Liver (tissue), 9 donors: ENCODE results near the gene ANKRD44. TPM values are rescaled to one million over a fixed set of nuclear protein-coding genes. Genes with fewer than 3 reads are reported as not detected.

Experiments
- DNase-seq: peaks from one replicate; pipeline ENCODE4 v3.0.0-alpha.2; 2017; ENCODE audit warnings: low spot score
- H3K27ac ChIP-seq, 2 donors: one replicate each; pipeline ENCODE4 v1.7.0; 2013; ENCODE audit warnings: inconsistent platforms in 2 of 2, low read length in 2 of 2, control low read depth in 1 of 2, low read depth in 1 of 2, mild to moderate bottlenecking in 1 of 2
- H3K27me3 ChIP-seq, 4 donors: one replicate each; pipeline versions ENCODE4 v1.6.1 to v1.7.0; 2013; ENCODE audit warnings: low read length in 3 of 4, inconsistent platforms in 1 of 4, mild to moderate bottlenecking in 1 of 4, moderate library complexity in 1 of 4; ENCODE audit not compliant: control insufficient read depth in 4 of 4, insufficient read depth in 4 of 4
- H3K36me3 ChIP-seq, 4 donors: one replicate each; pipeline versions ENCODE4 v1.6.1 to v1.7.0; 2013; ENCODE audit warnings: low read length in 3 of 4, mild to moderate bottlenecking in 3 of 4, low read depth in 1 of 4, moderate library complexity in 1 of 4; ENCODE audit not compliant: control insufficient read depth in 4 of 4, insufficient read depth in 3 of 4
- H3K4me1 ChIP-seq, 4 donors: one replicate each; pipeline versions ENCODE4 v1.6.1 to v1.7.0; 2013; ENCODE audit warnings: low read length in 3 of 4, mild to moderate bottlenecking in 3 of 4, moderate library complexity in 1 of 4; ENCODE audit not compliant: control insufficient read depth in 4 of 4, insufficient read depth in 4 of 4
- H3K4me3 ChIP-seq, 3 donors: one replicate each; pipeline versions ENCODE4 v1.6.1 to v1.7.0; 2013; ENCODE audit warnings: low read length in 3 of 3, control low read depth in 1 of 3, low read depth in 1 of 3, mild to moderate bottlenecking in 1 of 3
- H3K9ac ChIP-seq, 2 donors: one replicate each; pipeline ENCODE4 v1.7.0; 2013; ENCODE audit warnings: low read length in 2 of 2, mild to moderate bottlenecking in 2 of 2, moderate library complexity in 2 of 2, control low read depth in 1 of 2, low read depth in 1 of 2
- H3K9me3 ChIP-seq, 4 donors: one replicate each; pipeline versions ENCODE4 v1.6.1 to v1.7.0; 2013; ENCODE audit warnings: low read length in 3 of 4; ENCODE audit not compliant: control insufficient read depth in 4 of 4
- EGR1 ChIP-seq, 2 donors: IDR thresholded peaks; 2 replicates each; pipeline ENCODE4 v1.6.1; 2016 to 2018; ENCODE audit warnings: antibody characterized with exemption in 2 of 2, low read depth in 2 of 2
- FOXA1 ChIP-seq: IDR thresholded peaks from 2 replicates; pipeline ENCODE4 v1.6.1; 2016; ENCODE audit warnings: antibody characterized with exemption
- FOXA2 ChIP-seq: IDR thresholded peaks from 2 replicates; pipeline ENCODE4 v1.6.1; 2016; ENCODE audit warnings: antibody characterized with exemption
- GABPA ChIP-seq, 2 donors: IDR thresholded peaks in 1 of 2; conservative IDR thresholded peaks in 1 of 2; 2 replicates each; pipeline ENCODE4 v1.6.1; 2016; ENCODE audit warnings: antibody characterized with exemption in 2 of 2, mild to moderate bottlenecking in 1 of 2, moderate library complexity in 1 of 2
- HNF4G ChIP-seq: IDR thresholded peaks from 2 replicates; pipeline ENCODE4 v1.6.1; 2016; ENCODE audit warnings: antibody characterized with exemption
- JUND ChIP-seq, 2 donors: IDR thresholded peaks; 2 replicates each; pipeline ENCODE4 v1.6.1; 2016; ENCODE audit warnings: antibody characterized with exemption in 2 of 2
- MAX ChIP-seq: IDR thresholded peaks from 2 replicates; pipeline ENCODE4 v1.6.1; 2016; ENCODE audit warnings: antibody characterized with exemption
- NR2F2 ChIP-seq: IDR thresholded peaks from 2 replicates; pipeline ENCODE4 v1.6.1; 2016; ENCODE audit warnings: antibody characterized with exemption
- RAD21 ChIP-seq, 2 donors: IDR thresholded peaks; 2 replicates each; pipeline ENCODE4 v1.6.1; 2016; ENCODE audit warnings: antibody characterized with exemption in 2 of 2, mild to moderate bottlenecking in 2 of 2
- RXRA ChIP-seq, 2 donors: IDR thresholded peaks; 2 replicates each; pipeline ENCODE4 v1.6.1; 2017 to 2018; ENCODE audit warnings: antibody characterized with exemption in 2 of 2, mild to moderate bottlenecking in 1 of 2
- SP1 ChIP-seq: IDR thresholded peaks from 2 replicates; pipeline ENCODE4 v1.6.1; 2018; ENCODE audit warnings: antibody characterized with exemption, mild to moderate bottlenecking
- TAF1 ChIP-seq: conservative IDR thresholded peaks from 2 replicates; pipeline ENCODE4 v1.6.1; 2016; ENCODE audit warnings: antibody characterized with exemption, mild to moderate bottlenecking
- WGBS: extraction: QIAGEN DNeasy Blood & Tissue Kit; methylation state at CpG from one replicate; pipeline ENCODE4 v1.1.7; 2013; 5-methylcytosine and 5-hydroxymethylcytosine counted together
- polyA plus RNA-seq, 2 donors: library from polyadenylated mRNA; stranded (reverse) in 1 of 2; unstranded in 1 of 2; fragments of 200-250 nt in 1 of 2; fragments of >200 nt in 1 of 2; fragmentation: Nextera tagmentation in 1 of 2; extraction: Ambion mirVana in 1 of 2; gene quantifications; one replicate each; pipeline versions ENCODE4 v1.2.1 to v1.2.3, GENCODE V29; 2013 to 2015
- total RNA-seq, 2 donors: library from RNA; depleted of rRNA; stranded (reverse); fragments of >200 nt; gene quantifications; one replicate each; pipeline ENCODE4 v1.2.3, GENCODE V29; 2014
- TF ChIP-seq, protein P1 (sequence below): IDR thresholded peaks from 2 replicates; pipeline ENCODE4 v1.6.1; 2016; ENCODE audit warnings: antibody characterized with exemption
- TF ChIP-seq, protein P2 (sequence below): IDR thresholded peaks from 2 replicates; pipeline ENCODE4 v1.6.1; 2016; ENCODE audit warnings: antibody characterized with exemption, mild to moderate bottlenecking
- donor health status: healthy.
- donor health status: healthy.
- donor health status: healthy.
- donor health status: healthy.
- donor health status: healthy.

The ANKRD44 gene
- total and polyA plus RNA-seq, 4 donors: 3.8 to 18.2 (median 6.8) TPM

GRCh38 chr2:196977507-196977906, 333.1 kb downstream of the ANKRD44 start (continued):
- no peak for TF ChIP-seq RXRA (IDR thresholded peaks at IDR 0.05)
- TF ChIP-seq GABPA (IDR thresholded peaks at IDR 0.05 in 1 of 2, conservative IDR thresholded peaks at IDR 0.05 in 1 of 2): no peak
- TF ChIP-seq MAX: no peak
- no peak for TF ChIP-seq JUND (IDR thresholded peaks at IDR 0.05)

GRCh38 chr2:196974970-196975369, 335.6 kb downstream of the ANKRD44 start:
- no peaks in the 10 kb centered on the region for H3K9me3 ChIP-seq
- DNase-seq: no peak
- H3K27ac ChIP-seq: no peak overlapping the region
- H3K36me3 ChIP-seq: no peaks in the 10 kb centered on the region
- no peak for TF ChIP-seq FOXA1
- TF ChIP-seq RAD21 (IDR thresholded peaks at IDR 0.05): no peak
- TF ChIP-seq FOXA2: no peak
- no peak for TF ChIP-seq TAF1
- no peak for TF ChIP-seq RXRA (IDR thresholded peaks at IDR 0.05)
- TF ChIP-seq, protein P1, sequence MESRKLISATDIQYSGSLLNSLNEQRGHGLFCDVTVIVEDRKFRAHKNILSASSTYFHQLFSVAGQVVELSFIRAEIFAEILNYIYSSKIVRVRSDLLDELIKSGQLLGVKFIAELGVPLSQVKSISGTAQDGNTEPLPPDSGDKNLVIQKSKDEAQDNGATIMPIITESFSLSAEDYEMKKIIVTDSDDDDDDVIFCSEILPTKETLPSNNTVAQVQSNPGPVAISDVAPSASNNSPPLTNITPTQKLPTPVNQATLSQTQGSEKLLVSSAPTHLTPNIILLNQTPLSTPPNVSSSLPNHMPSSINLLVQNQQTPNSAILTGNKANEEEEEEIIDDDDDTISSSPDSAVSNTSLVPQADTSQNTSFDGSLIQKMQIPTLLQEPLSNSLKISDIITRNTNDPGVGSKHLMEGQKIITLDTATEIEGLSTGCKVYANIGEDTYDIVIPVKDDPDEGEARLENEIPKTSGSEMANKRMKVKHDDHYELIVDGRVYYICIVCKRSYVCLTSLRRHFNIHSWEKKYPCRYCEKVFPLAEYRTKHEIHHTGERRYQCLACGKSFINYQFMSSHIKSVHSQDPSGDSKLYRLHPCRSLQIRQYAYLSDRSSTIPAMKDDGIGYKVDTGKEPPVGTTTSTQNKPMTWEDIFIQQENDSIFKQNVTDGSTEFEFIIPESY: no peak
- no peaks in the 10 kb centered on the region for H3K27me3 ChIP-seq
- no peak overlapping the region for H3K4me3 ChIP-seq
- H3K4me1 ChIP-seq: no peaks in the 10 kb centered on the region
- no peak overlapping the region for H3K9ac ChIP-seq
- WGBS: 78% methylated on average over 1 of the region's 1 CpG

DNA sequence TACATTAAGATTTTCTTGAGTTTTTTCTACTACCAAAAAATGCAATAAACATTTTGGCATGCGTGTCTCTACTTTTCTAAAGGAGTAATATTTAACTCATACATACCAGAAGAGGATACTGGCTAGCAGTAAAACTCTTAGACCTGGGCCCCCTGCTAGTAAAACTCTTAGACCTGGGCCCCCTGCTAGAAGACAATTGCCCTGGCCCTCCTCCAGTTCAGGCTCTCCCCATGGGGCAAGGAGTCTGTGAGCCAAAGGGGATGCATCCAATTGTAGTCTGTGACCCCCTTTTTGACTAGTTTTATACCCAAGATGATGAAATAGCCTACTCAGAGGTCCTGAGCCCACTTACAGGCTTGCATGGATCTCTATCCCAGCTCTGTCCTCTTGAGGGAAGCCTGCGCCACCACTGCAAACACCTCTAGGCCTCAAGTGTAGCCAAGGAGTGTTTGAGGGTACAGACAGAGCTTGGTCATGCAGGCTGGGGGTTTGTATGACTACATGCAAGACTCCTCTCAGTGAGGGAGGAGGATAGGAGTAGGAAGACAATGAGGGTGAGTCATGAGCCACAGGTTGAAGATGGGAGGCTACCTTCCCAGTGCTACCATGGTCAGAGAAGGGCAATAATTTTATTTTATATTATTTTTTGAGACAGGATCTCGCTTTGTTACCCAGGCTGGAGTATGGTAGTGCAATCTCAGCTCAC, 338.9 kb downstream of the ANKRD44 start:
- no peaks in the 10 kb centered on the region for H3K9me3 ChIP-seq
- no peak for TF ChIP-seq RAD21 (IDR thresholded peaks at IDR 0.05)
- TF ChIP-seq TAF1: no peak
- no peak for TF ChIP-seq JUND (IDR thresholded peaks at IDR 0.05)
- TF ChIP-seq, protein P1: no peak
- TF ChIP-seq, protein P2, sequence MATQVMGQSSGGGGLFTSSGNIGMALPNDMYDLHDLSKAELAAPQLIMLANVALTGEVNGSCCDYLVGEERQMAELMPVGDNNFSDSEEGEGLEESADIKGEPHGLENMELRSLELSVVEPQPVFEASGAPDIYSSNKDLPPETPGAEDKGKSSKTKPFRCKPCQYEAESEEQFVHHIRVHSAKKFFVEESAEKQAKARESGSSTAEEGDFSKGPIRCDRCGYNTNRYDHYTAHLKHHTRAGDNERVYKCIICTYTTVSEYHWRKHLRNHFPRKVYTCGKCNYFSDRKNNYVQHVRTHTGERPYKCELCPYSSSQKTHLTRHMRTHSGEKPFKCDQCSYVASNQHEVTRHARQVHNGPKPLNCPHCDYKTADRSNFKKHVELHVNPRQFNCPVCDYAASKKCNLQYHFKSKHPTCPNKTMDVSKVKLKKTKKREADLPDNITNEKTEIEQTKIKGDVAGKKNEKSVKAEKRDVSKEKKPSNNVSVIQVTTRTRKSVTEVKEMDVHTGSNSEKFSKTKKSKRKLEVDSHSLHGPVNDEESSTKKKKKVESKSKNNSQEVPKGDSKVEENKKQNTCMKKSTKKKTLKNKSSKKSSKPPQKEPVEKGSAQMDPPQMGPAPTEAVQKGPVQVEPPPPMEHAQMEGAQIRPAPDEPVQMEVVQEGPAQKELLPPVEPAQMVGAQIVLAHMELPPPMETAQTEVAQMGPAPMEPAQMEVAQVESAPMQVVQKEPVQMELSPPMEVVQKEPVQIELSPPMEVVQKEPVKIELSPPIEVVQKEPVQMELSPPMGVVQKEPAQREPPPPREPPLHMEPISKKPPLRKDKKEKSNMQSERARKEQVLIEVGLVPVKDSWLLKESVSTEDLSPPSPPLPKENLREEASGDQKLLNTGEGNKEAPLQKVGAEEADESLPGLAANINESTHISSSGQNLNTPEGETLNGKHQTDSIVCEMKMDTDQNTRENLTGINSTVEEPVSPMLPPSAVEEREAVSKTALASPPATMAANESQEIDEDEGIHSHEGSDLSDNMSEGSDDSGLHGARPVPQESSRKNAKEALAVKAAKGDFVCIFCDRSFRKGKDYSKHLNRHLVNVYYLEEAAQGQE: no peak
- TF ChIP-seq FOXA2: no peak
- TF ChIP-seq SP1: no peak
- TF ChIP-seq MAX: no peak
- no peak for TF ChIP-seq RXRA (IDR thresholded peaks at IDR 0.05)
- TF ChIP-seq NR2F2: no peak
- no peak for TF ChIP-seq EGR1 (IDR thresholded peaks at IDR 0.05; ENCODE audit: low read depth in 2 of 2)
- TF ChIP-seq HNF4G: no peak
- no peaks in the 10 kb centered on the region for H3K4me1 ChIP-seq
- H3K27ac ChIP-seq: no peak overlapping the region
- H3K27me3 ChIP-seq: no peaks in the 10 kb centered on the region
- H3K9ac ChIP-seq: no peak overlapping the region
- 67% methylated on average over 3 of the region's 3 CpGs for WGBS
- H3K36me3 ChIP-seq: no peaks in the 10 kb centered on the region
- no peak overlapping the region for H3K4me3 ChIP-seq
- DNase-seq: no peak
